OCI-LY7 (cell line): ENCODE results near the gene TCERG1L.

Experiments
- CTCF ChIP-seq: fragments of 200-600 bp; sonication (generic); conservative IDR thresholded peaks from 2 replicates; pipeline ENCODE4 v1.5.1; 2014; ENCODE audit warnings: mild to moderate bottlenecking, antibody characterized with exemption, low read length, moderate library complexity, mixed read lengths
- EZH2phosphoT487 ChIP-seq: fragments of 200-600 bp; sonication (generic); IDR thresholded peaks from 2 replicates; pipeline ENCODE4 v1.6.1; 2018; ENCODE audit warnings: low read depth, borderline replicate concordance, mild to moderate bottlenecking, mixed run types, antibody characterized with exemption, low read length, moderate library complexity, mixed read lengths

GRCh38 chr10:131056091-131056579 is 255.4 kb downstream of the TCERG1L start:
- TF ChIP-seq CTCF (no peak), EZH2phosphoT487 (no peak)
